ENCODE measurements around the gene LIG1. TPM values are rescaled to one million over a fixed set of nuclear protein-coding genes. Genes with fewer than 3 reads are reported as not detected.

The LIG1 gene
- total RNA-seq, 1 donor from 2014 or later: 22.3 TPM

DNA sequence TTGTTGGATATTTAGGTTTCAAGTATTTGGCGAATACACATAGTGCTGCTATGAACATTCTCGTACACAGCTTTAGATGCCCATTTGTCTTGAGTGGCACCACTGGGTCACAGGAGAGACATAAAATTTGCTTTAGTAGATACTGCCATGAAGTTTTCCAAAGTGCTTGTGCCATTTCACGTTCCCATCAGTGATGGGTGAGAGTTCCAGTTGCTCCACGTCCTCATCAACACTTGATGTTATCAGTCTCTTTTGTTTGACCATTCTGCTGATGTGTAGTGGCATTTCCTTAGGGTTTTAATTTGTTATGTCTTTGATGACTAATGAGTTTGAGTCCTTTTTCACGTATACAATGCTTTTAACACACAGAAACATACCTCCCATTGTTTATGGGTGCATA lies 11.4 kb upstream of the LIG1 start:
- DNase-seq: no peak

DNA sequence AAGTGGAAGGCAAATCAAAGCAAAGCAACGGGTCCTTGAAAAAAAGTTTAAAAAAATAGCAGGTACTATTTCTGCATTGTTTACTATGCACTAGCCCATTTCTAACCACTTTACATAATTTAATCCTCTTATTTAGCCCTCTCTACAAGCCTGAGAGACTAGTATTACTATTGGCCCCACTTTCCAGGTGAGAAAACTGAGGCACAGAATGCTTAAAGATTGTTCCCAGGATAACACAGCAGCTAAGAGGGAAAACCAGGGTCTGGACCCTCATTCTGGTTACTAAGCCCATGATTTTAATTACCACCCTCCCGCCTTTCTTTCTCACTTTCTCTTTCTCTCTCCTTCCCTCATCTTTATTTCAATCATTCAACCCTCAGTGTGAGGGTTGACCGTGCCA lies 6.1 kb upstream of the LIG1 start:
- DNase-seq: no peak

DNA sequence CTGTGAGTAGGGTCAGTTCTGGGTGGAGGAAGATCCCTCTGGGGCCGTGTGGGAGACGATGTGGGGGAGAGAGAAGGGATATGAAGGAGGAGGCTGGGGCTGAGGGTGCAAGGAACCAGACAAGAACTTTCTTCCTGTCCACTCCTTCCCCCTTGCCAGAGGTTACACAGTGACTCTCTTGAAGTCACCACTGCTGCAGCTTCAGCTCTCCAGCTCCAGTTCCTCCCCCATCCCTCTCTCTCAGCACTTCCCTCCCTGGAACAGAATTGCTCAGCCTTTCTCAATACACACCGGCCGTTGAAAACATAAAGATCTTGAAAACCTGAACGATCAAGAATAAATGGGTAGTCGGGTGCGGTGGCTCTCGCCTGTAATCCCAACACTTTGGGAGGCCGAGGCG lies 5.4 kb upstream of the LIG1 start:
- DNase-seq: no peak

DNA sequence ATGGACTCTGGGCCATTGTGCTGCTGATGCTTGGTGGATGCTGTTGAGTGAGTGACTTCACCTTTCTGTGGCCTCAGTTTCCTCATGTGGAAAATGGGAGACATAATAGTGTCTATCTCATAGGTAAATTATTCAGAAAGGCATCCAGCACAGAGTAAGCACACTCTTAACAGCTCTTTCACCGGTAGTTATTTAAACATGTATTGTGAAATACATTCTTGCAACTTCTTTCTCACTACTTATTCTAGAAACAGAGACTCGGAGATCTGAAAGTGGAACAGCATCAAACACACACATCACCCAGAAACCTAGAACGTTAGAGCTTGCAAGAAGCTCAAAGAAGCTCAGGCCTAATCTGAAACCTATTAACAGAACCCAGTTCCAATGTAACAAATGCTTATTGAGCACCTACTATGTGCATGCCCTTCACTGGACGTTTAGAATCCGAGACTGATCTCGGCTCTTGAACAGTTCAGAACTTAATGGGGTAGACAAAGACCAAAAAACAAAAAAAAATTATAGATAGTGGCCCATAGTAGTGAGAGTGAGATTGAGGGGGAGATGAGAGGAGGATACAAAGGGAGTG lies 4.4 kb upstream of the LIG1 start:
- no peak for DNase-seq

DNA sequence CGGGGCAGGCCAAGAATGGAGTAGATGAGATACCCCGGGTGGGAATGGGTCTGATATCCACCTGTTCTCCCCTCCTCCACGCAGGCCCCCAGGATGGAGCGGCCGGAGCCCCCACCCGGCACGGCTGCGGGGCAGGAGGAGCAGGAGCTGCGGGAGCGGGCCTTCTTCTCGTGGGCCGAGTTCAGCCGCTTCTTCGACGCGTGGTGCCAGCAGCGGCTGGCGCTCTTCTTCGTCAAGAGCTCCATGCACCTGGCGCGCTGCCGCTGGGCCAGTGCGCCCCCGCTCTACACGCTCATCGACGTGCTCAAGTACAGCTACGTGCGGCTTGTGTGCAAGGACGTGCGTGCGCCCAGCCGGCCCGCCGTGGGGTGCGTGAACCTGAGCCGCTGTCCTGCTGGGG lies 1.6 kb upstream of the LIG1 start:
- DNase-seq: no peak

DNA sequence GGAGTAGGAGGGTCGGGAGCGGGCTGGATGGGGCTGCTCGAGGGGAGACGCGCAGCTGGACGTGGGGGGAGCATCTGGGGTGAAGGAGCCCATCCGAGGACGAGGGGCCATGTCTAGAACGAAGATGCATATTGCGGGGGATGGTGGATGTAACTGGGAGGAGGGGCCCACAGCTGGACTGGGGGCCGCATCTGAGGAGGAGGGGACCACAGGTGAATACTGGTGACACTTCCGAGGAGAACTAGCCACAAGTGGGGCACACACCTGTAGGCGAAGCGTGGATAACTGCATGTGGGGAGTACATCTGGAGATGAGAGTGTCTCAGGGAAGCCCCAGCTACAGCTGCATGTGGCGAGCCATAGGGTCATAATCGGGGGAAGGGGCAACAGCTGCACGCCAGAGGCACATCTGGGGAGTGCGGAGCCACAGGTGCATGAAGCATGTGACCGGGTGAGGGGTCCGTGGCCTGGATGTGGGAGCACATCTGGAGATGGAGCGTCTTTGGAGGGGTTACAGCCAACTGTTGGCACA lies 738 bp upstream of the LIG1 start:
- DNase-seq: no peak

DNA sequence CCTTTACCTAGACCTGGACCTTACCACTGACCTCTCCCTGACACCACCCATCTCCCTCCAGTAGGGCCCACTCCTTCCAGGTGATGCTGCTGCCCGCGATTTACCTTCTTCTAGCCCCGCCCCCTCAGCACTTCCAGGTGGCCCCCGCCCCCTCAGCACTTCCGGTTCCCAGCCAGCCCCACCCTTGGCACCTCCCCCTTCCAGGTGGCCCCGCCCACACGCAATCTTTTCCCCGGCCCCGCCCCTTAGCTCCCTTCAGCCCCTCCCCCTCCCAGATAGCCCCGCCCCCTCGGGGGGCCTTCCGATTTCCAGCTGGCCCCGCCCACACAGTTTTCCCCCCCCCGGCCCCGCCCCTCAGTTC lies 586 bp downstream of the LIG1 start:
- DNase-seq: peak; percentile 21

DNA sequence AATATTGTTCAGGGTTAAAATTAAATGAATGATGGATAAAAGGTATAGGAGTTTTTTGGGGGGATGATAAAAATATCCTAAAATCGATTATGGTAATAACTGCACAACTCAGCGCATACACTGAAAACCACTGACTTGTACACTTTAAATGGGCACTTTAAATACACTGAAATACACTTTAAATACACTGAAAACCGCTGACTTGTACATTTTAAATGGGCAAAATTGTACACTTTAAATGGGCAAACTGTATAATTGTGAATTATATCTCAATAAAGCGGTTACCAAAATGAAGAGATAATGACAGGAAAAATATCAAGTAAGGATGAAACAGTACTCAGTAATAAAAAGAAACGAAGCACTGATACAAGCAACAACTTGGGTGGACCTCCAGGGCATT lies 1.5 kb downstream of the LIG1 start:
- DNase-seq: no peak

DNA sequence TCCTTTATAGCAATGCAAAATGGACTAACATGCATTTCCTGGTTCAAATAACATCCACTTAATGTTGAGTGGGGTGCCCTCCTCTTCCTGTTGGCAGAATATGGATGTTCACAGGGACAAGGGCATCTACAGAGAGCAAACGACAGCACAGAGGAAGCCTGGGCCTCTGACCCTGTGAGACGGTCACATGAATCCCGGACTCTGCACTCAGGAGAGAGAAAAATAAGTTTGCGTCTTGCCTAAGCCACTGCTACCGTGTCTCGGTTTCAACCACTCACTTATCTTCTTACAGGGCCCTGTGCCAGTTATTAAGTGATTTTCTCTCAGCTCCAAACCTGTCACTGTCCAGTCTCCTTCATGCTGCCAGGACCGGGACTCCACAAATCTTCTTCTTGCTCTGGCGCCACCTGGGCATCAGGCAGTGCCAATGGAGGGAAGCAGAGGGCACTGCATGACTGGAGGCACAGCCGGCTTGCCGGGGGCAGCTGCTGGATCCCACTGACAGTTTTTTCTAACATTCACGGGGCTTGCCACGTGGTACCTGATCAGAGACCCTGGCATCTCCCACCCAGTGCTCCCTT lies 11.8 kb downstream of the LIG1 start:
- DNase-seq: no peak

DNA sequence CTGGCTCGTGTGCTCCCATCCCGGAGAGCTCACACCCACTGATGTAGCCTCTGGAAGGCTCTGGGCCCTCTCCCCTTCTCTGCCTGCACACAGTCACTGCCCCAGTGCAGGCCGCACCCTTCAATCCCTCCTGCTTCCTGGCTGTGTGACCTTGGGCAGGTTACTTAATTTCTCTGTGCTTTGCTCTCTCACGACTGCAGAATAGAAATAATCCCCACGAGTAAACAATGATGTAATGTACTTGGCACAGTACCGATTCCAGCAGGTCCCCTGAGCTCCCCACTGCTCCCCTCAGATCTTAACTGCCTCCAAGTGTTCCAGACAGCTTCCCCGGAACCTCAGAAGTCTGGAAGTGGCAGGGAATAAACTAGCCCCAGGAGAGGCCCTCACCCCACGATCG lies 16.1 kb downstream of the LIG1 start:
- DNase-seq: no peak

DNA sequence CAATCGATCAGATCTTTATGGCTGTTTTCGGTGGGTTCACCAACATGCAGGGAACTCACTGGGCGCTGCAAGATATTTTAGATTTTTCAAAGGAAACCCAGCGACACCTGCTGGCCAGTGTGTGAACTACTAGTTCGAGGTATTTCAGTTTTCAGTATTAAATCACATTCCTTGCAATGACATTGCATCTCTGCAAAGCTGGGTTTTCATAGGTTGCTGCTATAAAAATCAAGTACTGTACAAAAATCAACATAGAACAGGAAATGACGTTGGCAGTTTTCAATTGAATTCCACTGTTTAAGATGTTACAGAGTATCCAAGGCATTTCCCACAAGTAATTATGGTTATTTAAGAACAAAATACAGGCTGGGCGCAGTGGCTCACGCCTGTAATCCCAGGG lies 17.6 kb downstream of the LIG1 start:
- DNase-seq: peak; percentile 52

DNA sequence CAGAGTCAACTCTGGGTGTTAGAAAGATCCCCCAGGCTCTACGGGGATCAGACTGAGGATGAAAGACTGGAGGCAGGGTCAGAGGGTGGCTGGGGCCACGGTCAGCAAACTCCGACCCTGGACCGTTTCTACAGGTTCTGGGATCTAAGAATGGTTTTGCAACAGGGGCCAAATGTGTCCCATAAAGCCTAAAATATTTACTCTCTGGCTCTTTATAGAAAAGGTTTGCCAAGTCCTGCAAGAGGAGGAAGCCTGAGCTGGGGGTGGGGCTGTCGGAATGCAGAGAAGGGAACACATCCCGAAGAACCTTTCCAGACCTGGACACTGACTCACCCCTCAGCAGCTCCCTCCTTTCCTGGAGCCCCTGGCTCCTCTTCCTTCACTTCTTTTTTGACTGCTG lies 20.7 kb downstream of the LIG1 start:
- DNase-seq: no peak

DNA sequence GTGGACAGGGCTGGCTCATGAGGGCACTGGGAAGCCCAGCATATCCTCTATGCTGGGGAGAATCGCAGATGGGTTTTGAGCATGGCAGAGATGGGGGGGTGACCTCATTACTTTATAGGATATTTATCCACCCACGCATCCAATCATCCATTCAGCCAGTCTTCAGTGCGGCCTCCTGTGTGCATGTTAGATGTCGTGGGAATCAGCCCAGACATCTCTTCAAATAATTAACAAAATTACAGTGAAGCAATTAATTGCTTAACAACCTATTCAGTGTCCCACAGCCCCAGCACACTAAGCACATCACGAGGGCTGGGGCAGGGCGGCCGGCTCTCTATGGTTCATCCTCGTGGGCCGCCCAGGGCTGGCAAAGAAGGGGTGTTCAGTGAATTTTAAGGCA lies 21.6 kb downstream of the LIG1 start:
- DNase-seq: no peak

DNA sequence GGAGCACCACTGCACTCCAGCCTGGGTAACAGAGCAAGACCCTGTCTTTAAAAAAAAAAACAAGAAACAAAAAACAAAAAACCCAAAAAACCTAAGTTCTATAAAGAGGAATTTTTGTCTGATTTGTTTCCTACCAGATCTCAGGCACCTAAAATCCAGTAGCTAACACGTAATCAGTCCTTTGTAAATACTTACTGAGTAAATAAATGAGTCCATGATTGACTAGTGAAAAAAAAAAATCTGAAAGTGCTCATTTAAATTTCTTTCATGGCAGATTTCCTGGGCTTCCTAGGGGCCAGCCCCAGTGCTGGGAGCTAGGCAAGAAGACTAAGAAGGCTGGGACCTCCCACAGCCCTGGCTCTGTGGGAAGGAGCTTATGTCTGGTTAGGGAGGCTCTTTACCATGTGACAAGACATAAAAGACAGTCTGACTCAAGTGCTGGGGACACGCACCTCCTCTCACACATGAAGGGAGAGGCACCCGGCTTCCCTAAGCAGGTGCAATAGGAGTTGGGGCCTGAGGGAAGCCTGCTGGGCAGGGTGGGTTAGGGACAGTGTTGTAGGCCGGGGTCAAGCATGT lies 22.5 kb downstream of the LIG1 start:
- DNase-seq: no peak

DNA sequence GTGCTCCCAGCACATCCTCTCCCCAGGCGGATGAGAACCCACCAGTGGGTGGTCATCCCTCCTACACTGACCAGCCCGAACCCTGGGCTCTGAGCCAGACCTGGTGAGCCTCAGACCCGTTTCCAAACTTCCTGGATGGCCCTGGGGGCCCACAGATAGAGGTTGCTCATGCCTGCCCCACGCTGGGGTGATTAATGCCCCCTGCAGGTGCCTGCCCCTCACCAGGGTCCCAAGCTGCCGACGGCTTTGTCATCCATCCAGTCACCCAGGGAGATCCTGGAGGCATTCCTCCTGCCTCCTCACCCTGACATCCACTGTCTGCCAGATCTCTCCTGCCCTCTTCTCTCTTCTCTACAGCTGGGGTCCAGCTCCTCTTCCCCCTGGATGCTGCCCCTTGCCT lies 31.1 kb downstream of the LIG1 start:
- DNase-seq: no peak

DNA sequence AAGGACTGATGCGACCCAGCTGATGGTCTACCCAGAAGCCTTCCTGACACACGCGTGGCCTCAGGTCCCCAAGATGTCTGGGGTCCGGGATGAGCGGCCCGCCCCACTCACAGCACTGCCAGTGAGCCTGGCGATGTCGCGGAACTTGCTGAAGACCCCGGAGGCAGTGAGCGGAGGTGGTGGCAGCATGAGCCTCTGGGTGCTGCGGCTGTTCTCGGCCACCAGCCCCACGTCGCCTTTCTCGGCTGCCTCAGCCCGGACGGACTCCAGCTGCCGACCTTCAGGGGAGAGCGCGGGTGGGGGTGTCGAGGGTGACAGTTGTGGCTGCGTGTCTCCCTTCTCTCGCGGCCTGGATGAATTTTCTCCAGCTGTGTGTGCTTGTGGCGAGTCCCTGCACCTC lies 32.7 kb downstream of the LIG1 start:
- DNase-seq: no peak

DNA sequence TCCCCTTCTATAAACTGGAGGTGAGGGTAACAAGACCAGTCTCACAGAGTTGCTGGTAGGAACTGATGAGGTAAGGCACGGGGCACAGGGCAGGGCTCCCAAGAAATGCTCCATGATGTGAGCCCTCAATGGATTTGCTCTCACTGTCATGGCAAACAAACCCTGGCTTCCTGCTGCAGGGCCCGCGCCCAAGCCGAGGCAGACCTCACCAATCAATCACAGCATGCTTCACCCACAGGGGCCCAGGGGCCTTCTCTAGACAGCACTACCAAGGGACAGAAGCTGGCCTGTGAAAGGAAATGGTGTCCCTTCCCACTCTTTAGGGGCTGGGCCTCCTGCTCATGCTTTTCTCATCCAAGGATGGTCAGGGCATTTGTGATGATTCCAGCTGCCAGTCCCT lies 33.6 kb downstream of the LIG1 start:
- DNase-seq: no peak

DNA sequence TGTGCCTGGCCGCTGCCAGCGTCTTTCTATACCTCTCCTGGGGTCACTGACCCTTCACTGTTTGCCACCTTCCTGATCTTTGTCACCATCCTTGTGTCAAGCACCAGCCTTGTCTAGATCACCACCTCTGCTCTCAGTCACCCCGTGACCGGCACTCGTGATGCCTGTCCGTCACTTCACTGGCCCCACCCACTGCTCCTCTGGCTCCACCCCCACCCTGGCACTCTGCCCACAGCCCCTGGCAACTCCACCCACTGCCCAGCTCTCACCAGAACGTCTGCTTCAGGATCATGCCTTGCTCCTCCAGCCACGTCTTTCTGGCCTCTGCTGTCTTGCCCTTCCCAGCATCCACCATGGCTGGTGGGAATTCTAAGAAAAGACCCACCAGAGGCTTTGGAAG lies 34.7 kb downstream of the LIG1 start:
- DNase-seq: no peak

DNA sequence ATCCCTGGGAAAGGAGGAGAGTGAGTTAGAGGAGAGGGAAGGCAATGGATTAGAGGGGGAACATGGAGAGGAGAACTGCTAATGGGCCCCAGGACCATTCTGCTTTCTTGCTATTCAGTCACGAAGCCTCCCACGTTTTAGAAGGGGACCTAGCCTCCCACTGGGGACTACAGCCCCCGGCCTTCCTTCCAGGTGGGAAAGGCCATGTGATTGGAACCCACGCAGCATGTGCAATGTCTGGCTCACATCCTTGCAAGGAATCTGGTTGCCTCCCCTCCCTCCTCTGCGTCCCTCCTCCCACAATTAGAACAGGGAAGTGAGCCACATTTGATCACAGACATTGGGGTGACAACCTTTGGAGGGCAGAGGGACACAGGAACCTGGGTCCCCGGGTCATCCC lies 37.0 kb downstream of the LIG1 start:
- DNase-seq: no peak

DNA sequence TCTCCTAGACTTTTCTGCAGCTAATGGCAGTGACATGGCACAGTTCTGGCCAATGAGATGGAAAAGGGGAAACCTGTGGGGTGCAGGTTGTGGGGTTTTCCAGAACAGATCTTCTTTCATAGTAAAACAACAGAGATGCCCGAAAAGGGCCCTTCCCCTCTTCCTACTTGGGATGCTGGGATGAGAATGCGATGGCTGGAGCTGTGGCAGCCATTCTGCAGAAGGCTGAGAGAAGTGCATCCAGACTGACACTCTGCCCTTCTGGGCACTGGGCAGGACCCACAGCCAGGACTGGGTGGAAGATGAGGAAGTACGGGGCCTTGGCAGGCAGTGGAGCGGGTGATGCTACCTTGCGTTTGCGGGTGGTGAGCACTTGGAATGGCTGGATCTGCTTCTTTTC lies 42.6 kb downstream of the LIG1 start:
- no peak for DNase-seq

DNA sequence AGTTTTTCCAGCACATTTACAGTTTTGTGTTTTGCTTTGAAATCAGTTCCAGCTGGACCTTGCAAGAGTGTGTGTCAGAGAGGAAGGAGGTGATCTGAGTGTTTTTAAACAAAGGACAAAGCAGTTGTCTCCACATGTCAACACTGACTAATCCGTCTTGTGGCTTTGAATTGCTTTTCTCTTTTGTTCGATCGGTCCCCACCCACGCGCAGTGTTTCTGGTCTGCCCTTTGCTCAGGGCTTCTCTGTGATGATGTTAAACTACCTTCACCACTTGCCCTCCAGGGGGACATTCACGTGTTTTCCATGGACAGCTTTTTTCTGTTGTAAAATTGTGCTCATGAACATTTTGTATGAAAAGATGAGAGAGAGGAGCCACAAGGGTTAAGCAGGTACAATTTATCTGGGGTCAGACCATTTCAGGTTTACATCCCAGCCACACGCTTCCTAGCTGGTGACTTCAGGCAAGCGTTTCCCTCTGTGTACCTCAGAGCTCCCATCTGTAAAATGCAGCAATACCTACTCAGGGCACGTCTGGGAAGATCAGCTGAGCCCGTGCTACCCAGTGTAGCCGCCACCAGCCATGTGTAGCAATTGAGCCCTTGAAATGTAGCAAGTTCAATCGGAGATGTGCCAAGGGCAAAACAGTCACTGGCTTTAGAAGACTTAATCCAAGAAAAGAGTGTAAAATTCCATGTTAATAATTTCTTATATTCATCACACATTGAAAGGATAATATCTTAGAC lies 46.1 kb downstream of the LIG1 start:
- DNase-seq: no peak

DNA sequence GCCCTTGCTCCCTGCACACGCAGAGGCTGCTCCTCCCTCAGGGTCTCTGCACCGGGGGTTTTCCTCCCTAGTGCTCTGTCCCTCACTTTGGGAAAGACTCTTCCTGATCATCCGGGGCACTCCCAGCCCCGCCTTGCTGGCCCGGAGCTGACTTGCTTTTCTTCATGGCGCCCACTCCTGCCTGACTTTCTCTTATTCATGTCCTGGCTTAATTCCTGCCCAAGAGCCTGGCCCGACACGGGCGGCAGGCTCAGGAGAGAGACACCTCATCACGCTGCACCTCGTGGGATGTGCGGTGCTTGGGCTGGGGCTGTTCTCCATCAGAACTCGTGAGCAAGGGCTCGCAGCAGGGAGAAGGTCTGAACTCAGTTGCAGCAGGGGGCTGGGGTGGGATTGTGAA lies 47.7 kb downstream of the LIG1 start:
- DNase-seq: no peak

DNA sequence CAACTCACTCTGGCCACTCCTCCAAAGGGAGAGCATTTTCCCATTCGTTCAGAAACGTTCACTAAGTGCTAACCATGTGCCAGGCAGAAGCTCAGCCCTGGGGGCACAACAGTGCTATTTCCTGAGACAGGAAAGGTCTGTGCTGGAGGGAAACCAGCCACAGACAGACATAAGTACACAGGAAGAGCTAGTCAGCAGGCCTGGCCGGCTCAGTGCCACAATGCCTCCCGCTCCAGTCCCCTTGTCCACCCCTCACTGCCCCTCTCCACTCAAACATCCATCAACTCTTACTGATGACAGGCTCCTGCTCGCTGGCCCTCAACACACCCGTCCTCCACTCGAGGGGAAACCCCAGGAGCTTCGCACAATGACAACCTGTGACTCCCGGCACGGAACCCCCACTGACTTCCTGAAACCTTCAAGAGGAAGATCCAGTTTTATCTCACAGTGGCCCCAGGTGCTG lies 48.2 kb downstream of the LIG1 start:
- no peak for DNase-seq

DNA sequence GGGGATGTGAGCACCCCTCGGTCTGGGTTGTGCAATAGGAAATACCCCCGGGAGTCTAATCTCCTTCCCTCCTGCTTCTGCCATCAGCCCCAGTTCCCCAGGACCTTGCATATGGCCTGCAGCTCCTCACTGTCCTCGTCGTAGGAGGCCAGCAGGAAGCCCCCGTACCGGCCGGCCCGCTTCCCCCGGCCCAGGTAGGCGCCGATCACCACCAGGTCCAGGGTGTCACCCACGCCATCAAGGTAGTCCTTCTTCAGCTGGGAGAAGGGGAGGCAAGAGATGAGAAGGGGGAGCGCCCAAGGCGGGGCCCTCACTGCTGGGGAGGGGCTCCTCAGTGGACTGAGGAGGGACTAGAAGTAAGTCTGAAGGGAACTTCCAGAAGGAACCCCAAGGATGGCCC lies 49.1 kb downstream of the LIG1 start:
- DNase-seq: no peak
